ENCODE results near the gene ACOT7. TPM values are rescaled to one million over a fixed set of nuclear protein-coding genes. Genes with fewer than 3 reads are reported as not detected.

The ACOT7 gene
- total and polyA plus RNA-seq, 3 donors from 2014 or later = 50.3 to 72.8 (median 52.5) TPM

- 13 to 22% methylated on average over 8 to 16 of the region's 16 CpGs for WGBS, 2 donors
- H3K36me3 ChIP-seq (ENCODE audit: low read depth, missing control alignments) = no peaks in the 10 kb centered on the region
- TF ChIP-seq POLR2A (IDR thresholded peaks at IDR 0.05) (no peak), CTCF (IDR thresholded peaks at IDR 0.05) (no peak)
- no peak for DNase-seq
- peaks cover 3% of the 10 kb centered on the region for H3K4me1 ChIP-seq
- no peaks in the 10 kb centered on the region for H3K9me3 ChIP-seq
- H3K27ac ChIP-seq = no peak within 1 kb of the TSS
- H3K4me3 ChIP-seq = peak within 1 kb of the TSS in 1 of 2 donors; percentile 17
- H3K27me3 ChIP-seq = no peaks in the 10 kb centered on the region
- intact Hi-C loops (cut with DNase I; ENCODE audit: low total_unique reads) = loop anchor here (10.0 kb wide), 2 partner anchors 161 to 189 kb away; no protein-coding TSS in a partner anchor
These were observed 149.6 kb downstream of the ACOT7 start, which contains the start of gene HES3 for GRCh38 chr1:6243993-6244392. TSS of gene HES3 (plus strand) at chr1:6244179. CDS start at chr1:6244366, 187 bp downstream.

GRCh38 chr1:6243053-6243834, 150.3 kb downstream of the ACOT7 start:
- H3K9me3 ChIP-seq = no peaks in the 10 kb centered on the region
- no peak for TF ChIP-seq CTCF (IDR thresholded peaks at IDR 0.05)
- no peak for TF ChIP-seq POLR2A (IDR thresholded peaks at IDR 0.05)
- intact Hi-C loops (cut with DNase I; ENCODE audit: low total_unique reads) = loop anchor here (10.0 kb wide), 2 partner anchors 162 to 188 kb away; no protein-coding TSS in a partner anchor
- DNase-seq = no peak
- H3K4me1 ChIP-seq = peaks cover 3% of the 10 kb centered on the region
- no peaks in the 10 kb centered on the region for H3K27me3 ChIP-seq
- H3K4me3 ChIP-seq = no peak overlapping the region
- no peak overlapping the region for H3K27ac ChIP-seq
- 28 to 60% methylated on average over 6 to 18 of the region's 20 CpGs for WGBS, 2 donors
- no peaks in the 10 kb centered on the region for H3K36me3 ChIP-seq (ENCODE audit: low read depth, missing control alignments)

GRCh38 chr1:6241887-6242740, 151.5 kb downstream of the ACOT7 start:
- Histone ChIP-seq H3K27me3 (no peaks in the 10 kb centered on the region), H3K27ac (no peak overlapping the region), H3K9me3 (no peaks in the 10 kb centered on the region), H3K4me1 (peaks cover 3% of the 10 kb centered on the region), H3K4me3 (peak overlapping the region; percentile 4 to 6), H3K36me3 (ENCODE audit: low read depth, missing control alignments) (no peaks in the 10 kb centered on the region)
- TF ChIP-seq POLR2A (IDR thresholded peaks at IDR 0.05) = no peak
- TF ChIP-seq CTCF (IDR thresholded peaks at IDR 0.05) = no peak
- DNase-seq = no peak
- intact Hi-C loops (cut with DNase I; ENCODE audit: low total_unique reads) = loop anchor here (10.0 kb wide), 2 partner anchors 163 to 187 kb away; no protein-coding TSS in a partner anchor
- WGBS, 2 donors = 0 to 1% methylated on average over 11 to 70 of the region's 99 CpGs

GRCh38 chr1:6241107-6241886, 152.3 kb downstream of the ACOT7 start:
- TF ChIP-seq CTCF (IDR thresholded peaks at IDR 0.05) (no peak), POLR2A (IDR thresholded peaks at IDR 0.05) (no peak)
- intact Hi-C loops (cut with DNase I; ENCODE audit: low total_unique reads) = loop anchor here (10.0 kb wide), 2 partner anchors 164 to 186 kb away; no protein-coding TSS in a partner anchor

More at GRCh38 chr1:6241107-6241886, 152.3 kb downstream of the ACOT7 start:
- peak overlapping the region in 1 of 2 donors; percentile 4 for H3K4me3 ChIP-seq
- no peak overlapping the region for H3K27ac ChIP-seq
- no peaks in the 10 kb centered on the region for H3K9me3 ChIP-seq
- H3K4me1 ChIP-seq = peaks cover 3% of the 10 kb centered on the region
- no peak for DNase-seq
- no peaks in the 10 kb centered on the region for H3K27me3 ChIP-seq
- no peaks in the 10 kb centered on the region for H3K36me3 ChIP-seq (ENCODE audit: low read depth, missing control alignments)
- WGBS, 2 donors = 28 to 33% methylated on average over 17 to 24 of the region's 33 CpGs

Measured in testis (tissue), 3 donors.